Measurements from ENCODE around the gene MACROH2A1. TPM values are rescaled to one million over a fixed set of nuclear protein-coding genes. Genes with fewer than 3 reads are reported as not detected.

Gene MACROH2A1
- total and polyA plus RNA-seq, 2 of the 4 experiments (the other 2 are of a cell fraction): 122 to 126 TPM

DNA sequence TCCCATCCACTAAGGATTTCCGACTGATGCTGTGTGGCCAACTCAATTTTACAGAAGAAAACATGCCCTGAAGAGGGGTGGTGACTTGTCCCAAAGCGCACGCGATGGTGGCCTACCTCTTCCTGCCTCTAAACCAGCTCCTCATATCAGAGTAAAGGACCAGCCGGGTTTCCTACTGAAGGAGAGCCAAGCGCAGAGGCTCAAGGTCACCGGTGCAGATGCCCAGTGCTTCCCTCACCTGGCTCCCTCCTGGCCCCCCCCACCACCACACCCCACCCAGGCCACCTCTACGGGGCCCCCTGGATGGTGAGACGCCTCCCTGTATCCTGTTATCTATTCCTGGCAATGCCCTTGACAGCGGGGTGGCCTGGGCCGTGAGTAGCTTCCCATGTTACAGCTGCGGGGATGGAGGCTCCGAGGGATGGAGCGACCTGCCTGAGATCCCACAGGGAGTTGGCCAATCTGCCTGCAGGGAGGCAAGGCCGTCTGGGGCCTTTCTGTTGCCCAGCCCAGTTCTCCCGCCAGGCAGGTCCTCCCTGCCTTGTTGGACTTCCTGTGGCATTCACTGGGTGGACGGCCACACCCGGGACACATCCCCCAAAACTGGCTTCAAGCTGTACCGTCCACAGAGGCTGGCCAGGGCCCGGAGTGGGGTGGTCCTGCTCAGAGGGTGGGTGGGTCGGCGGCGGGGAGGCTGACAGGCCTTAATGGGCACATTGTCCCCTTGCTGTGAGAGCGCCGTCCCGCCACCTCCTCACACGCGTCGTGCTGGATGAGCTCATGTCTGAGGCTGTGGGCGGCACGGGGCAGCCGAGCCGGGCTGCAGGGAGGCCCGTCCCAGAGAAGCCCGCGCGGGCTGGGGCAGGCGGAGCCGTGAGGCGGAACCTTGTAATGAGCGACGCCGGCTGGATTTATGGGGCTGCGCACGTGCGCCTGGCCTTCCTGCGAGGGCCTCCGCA lies 72.5 kb downstream of the MACROH2A1 start (continued):
- TF ChIP-seq MXI1 (IDR thresholded peaks at IDR 0.05; ENCODE audit: borderline replicate concordance, low read depth, low read length): no peak
- no peak for TF ChIP-seq MAFK (IDR thresholded peaks at IDR 0.05; ENCODE audit: low read depth, low read length)

- H2AFZ ChIP-seq (replicated peaks; ENCODE audit: low read length, poor library complexity): no peak overlapping the region
- no peak for DNase-seq
- peak overlapping the region; percentile 45 for H3K4ac ChIP-seq (ENCODE audit: low read depth, low read length)
- intact Hi-C loops (cut with micrococcal nuclease) (no loop called here), in situ Hi-C loops (cut with MboI; ENCODE audit: low sequenced_read_pairs) (no loop called here), dilution Hi-C loops (cut with HindIII; ENCODE audit: low sequenced_read_pairs, unreplicated experiment) (no loop called here)
- no peak overlapping the region for H2AK9ac ChIP-seq (replicated peaks; ENCODE audit: low read depth, low read length, poor library complexity)
- H3K9me3 ChIP-seq (ENCODE audit: control insufficient read depth, insufficient read depth, low read length): no peaks in the 10 kb centered on the region
- no peaks in the 10 kb centered on the region for H3K27me3 ChIP-seq (ENCODE audit: control insufficient read depth, insufficient read depth, low read length)
- no peak overlapping the region for H3K18ac ChIP-seq (ENCODE audit: low read depth, low read length)
- H2AK5ac ChIP-seq (ENCODE audit: low read depth, low read length): peak overlapping the region; percentile 47; the same call in 1 of the 2 replicates
- no peak overlapping the region for H3K4me3 ChIP-seq (ENCODE audit: insufficient read depth, low read depth, low read length)
- H3K9ac ChIP-seq (ENCODE audit: low read depth, low read length): no peak overlapping the region
- H2BK5ac ChIP-seq (ENCODE audit: low read depth, low read length, poor library complexity, severe bottlenecking): no peak overlapping the region
- no peak overlapping the region for H3K23ac ChIP-seq (ENCODE audit: low read depth, low read length)
- peak overlapping the region; percentile 23; the same call in 1 of the 2 replicates for H4K91ac ChIP-seq (ENCODE audit: insufficient read depth, low read depth, low read length)
- H3K27ac ChIP-seq (ENCODE audit: insufficient read depth, low read length): no peak overlapping the region
- H3K14ac ChIP-seq (replicated peaks; ENCODE audit: low read depth, low read length): no peak overlapping the region
- no peak overlapping the region for H2BK15ac ChIP-seq (ENCODE audit: low read depth, low read length)
- no TSS peak for BruUV-seq (replicated peaks)
- CTCF ChIA-PET: interaction anchor here (1.1 to 1.2 kb wide), 2 partner anchors 116 to 141 kb away, joined by 3 to 4 read pairs; no protein-coding TSS in a partner anchor
- H3K36me3 ChIP-seq (ENCODE audit: control insufficient read depth, insufficient read depth, low read length): no peaks in the 10 kb centered on the region
- no peak overlapping the region for H4K5ac ChIP-seq (ENCODE audit: low read depth, low read length)
- no peaks in the 10 kb centered on the region for H3K79me1 ChIP-seq (ENCODE audit: low read depth in 1 of 2, low read length in 2 of 2)
- 94% methylated on average over 13 of the region's 17 CpGs; no CpG with 5 or more reads in 1 of the 2 experiments for WGBS, 2 experiments (ENCODE audit: extremely low coverage in 2 of 2, insufficient read length in 1 of 2)
- POLR2A ChIA-PET (ENCODE audit: unreplicated experiment): no interaction called here
- H2BK120ac ChIP-seq (ENCODE audit: low read depth, low read length): peak overlapping the region; percentile 7; the same call in 1 of the 2 replicates
- no peak overlapping the region for H3K56ac ChIP-seq (ENCODE audit: extremely low read depth, insufficient read depth, low read length)
- H3K4me1 ChIP-seq (ENCODE audit: control insufficient read depth, insufficient read depth, low read length): no peaks in the 10 kb centered on the region
- no peaks in the 10 kb centered on the region for H4K20me1 ChIP-seq (ENCODE audit: insufficient read depth, low read length)
- peak overlapping the region in 1 of 2 experiments; percentile 1; a peak in 1 of 4 replicates for H4K8ac ChIP-seq (ENCODE audit: low read depth in 2 of 2, low read length in 2 of 2)
- no peak for ATAC-seq (ENCODE audit: low read depth)
- H3K9me1 ChIP-seq (ENCODE audit: insufficient read depth, low read length): peaks cover 10% of the 10 kb centered on the region; the same call in 1 of the 2 replicates
- H3K4me2 ChIP-seq (ENCODE audit: low read depth, low read length): no peak overlapping the region
- H2BK20ac ChIP-seq (ENCODE audit: low read depth, low read length): no peak overlapping the region; the same call in 1 of the 2 replicates
- TF ChIP-seq FOS (IDR thresholded peaks at IDR 0.05; ENCODE audit: low read depth, low read length) (no peak), CHD1 (IDR thresholded peaks at IDR 0.05; ENCODE audit: low read depth, low read length) (no peak), RFX5 (IDR thresholded peaks at IDR 0.05; ENCODE audit: low read depth, low read length) (no peak), POLR2A (IDR thresholded peaks at IDR 0.05; ENCODE audit: low read depth, low read length) (no peak), MXI1 (IDR thresholded peaks at IDR 0.05; ENCODE audit: borderline replicate concordance, low read depth, low read length) (no peak), CTCF (conservative IDR thresholded peaks at IDR 0.05; ENCODE audit: low read depth, low read length) (no peak), CEBPB (IDR thresholded peaks at IDR 0.05; ENCODE audit: low read depth, low read length) (no peak), MAFK (IDR thresholded peaks at IDR 0.05; ENCODE audit: low read depth, low read length) (no peak), SMC3 (IDR thresholded peaks at IDR 0.05; ENCODE audit: low read depth, low read length) (no peak), ELK1 (IDR thresholded peaks at IDR 0.05; ENCODE audit: borderline replicate concordance, low read depth, low read length) (no peak), MAZ (IDR thresholded peaks at IDR 0.05; ENCODE audit: borderline replicate concordance, low read depth, low read length) (no peak)
Observed at GRCh38 chr5:135324897-135325650, 74.0 kb downstream of the MACROH2A1 start.

All from IMR-90 (cell line).